Tibial nerve (tissue), 4 donors: ENCODE data around the gene FSTL4. TPM values are rescaled to one million over a fixed set of nuclear protein-coding genes. Genes with fewer than 3 reads are reported as not detected.

Experiments used
- DNase-seq, 2 donors: peaks; one replicate each; pipeline ENCODE4 v3.0.0-alpha.2; 2019; ENCODE audit warnings: low spot score in 2 of 2
- H3K27ac ChIP-seq, 4 donors: fragments of 200-600 bp; sonication (generic) in 3 of 4; one replicate each; pipeline ENCODE4 v1.5.1; 2017 to 2019; ENCODE audit warnings: mild to moderate bottlenecking in 1 of 4
- H3K27me3 ChIP-seq, 2 donors: fragments of 200-600 bp; sonication (generic) in 1 of 2; one replicate each; pipeline versions ENCODE4 v1.5.1 to v1.6.0; 2017 to 2019
- H3K36me3 ChIP-seq, 3 donors: fragments of 200-600 bp; sonication (generic); one replicate each; pipeline ENCODE4 v1.5.1; 2018 to 2019
- H3K4me1 ChIP-seq, 4 donors: fragments of 200-600 bp; sonication (generic) in 3 of 4; one replicate each; pipeline ENCODE4 v1.5.1; 2017 to 2019
- H3K4me3 ChIP-seq, 4 donors: fragments of 200-600 bp; sonication (generic) in 3 of 4; one replicate each; pipeline ENCODE4 v1.5.1; 2017 to 2019; ENCODE audit warnings: mild to moderate bottlenecking in 1 of 4, moderate library complexity in 1 of 4
- H3K9me3 ChIP-seq, 4 donors: fragments of 200-600 bp; sonication (generic) in 3 of 4; one replicate each; pipeline ENCODE4 v1.5.1; 2017 to 2019
- CTCF ChIP-seq, 5 experiments: fragments of 200-600 bp in 3 of 5; fragments of 450-650 bp in 2 of 5; sonication (generic) in 3 of 5; IDR thresholded peaks; one replicate each; pipeline ENCODE4 v1.5.1; 2016 to 2019; ENCODE audit warnings: antibody characterized with exemption in 5 of 5, mild to moderate bottlenecking in 3 of 5, moderate library complexity in 2 of 5
- EP300 ChIP-seq, 2 donors: sonication (generic); formaldehyde crosslinking; IDR thresholded peaks; one replicate each; pipeline ENCODE4 v1.6.1; 2017; ENCODE audit warnings: antibody characterized with exemption in 2 of 2, mild to moderate bottlenecking in 1 of 2
- POLR2A ChIP-seq, 2 donors: fragments of 450-650 bp; IDR thresholded peaks; one replicate each; pipeline ENCODE4 v1.6.1; 2017; ENCODE audit warnings: antibody characterized with exemption in 2 of 2, mild to moderate bottlenecking in 2 of 2, moderate library complexity in 2 of 2
- WGBS, 2 donors: methylation state at CpG; one replicate each; pipeline ENCODE4 v1.1.5; 2018; 5-methylcytosine and 5-hydroxymethylcytosine counted together
- total RNA-seq, 4 donors: library from RNA; depleted of rRNA; stranded (reverse); fragments of >200 nt; gene quantifications; one replicate each; pipeline ENCODE4 v1.1.0, GENCODE V29; 2016

FSTL4 gene
- total RNA-seq, 4 donors from 2014 or later, result 0.22 TPM; not detected in 3

DNA sequence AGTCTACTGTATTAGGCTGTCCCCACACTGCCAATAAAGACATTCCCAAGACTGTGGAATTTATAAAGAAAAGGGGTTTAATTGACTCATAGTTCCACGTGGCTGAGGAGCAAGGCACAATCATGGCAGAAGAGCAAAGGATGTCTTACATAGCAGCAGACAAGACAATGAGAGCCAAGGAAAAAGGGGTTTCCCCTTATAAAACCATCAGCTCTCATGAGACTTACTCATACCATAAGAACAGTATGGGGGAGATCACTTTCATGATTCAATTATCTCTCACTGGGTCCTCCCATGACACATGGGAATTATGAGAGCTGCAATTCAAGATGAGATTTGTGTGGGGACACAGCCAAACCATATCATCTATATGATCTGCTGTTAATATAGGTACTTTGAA, 14.8 kb upstream of the FSTL4 start:
- Histone ChIP-seq H3K36me3 (no peaks in the 10 kb centered on the region), H3K4me3 (no peak overlapping the region), H3K27ac (no peak overlapping the region), H3K9me3 (no peaks in the 10 kb centered on the region), H3K4me1 (no peaks in the 10 kb centered on the region), H3K27me3 (no peaks in the 10 kb centered on the region)
- WGBS, 2 donors, result 33 to 34% methylated on average over 1 of the region's 1 CpG
- no peak for DNase-seq
- TF ChIP-seq CTCF (IDR thresholded peaks at IDR 0.05) (no peak), EP300 (IDR thresholded peaks at IDR 0.05) (no peak), POLR2A (IDR thresholded peaks at IDR 0.05) (no peak)

GRCh38 chr5:133624316-133624715, 12.0 kb upstream of the FSTL4 start:
- no peak for TF ChIP-seq EP300 (IDR thresholded peaks at IDR 0.05)
- TF ChIP-seq CTCF (IDR thresholded peaks at IDR 0.05), result no peak
- no peak for TF ChIP-seq POLR2A (IDR thresholded peaks at IDR 0.05)
- Histone ChIP-seq H3K9me3 (no peaks in the 10 kb centered on the region), H3K27me3 (no peaks in the 10 kb centered on the region), H3K4me1 (no peaks in the 10 kb centered on the region), H3K4me3 (no peak overlapping the region), H3K36me3 (no peaks in the 10 kb centered on the region), H3K27ac (no peak overlapping the region)
- 60 to 71% methylated on average over 3 of the region's 3 CpGs for WGBS, 2 donors
- no peak for DNase-seq

- no peaks in the 10 kb centered on the region for H3K36me3 ChIP-seq
- H3K4me1 ChIP-seq, result no peaks in the 10 kb centered on the region
- H3K27me3 ChIP-seq, result peaks cover 0 to 20% of the 10 kb centered on the region in 2 donors
- H3K4me3 ChIP-seq, result no peak overlapping the region
- no peak overlapping the region for H3K27ac ChIP-seq
- WGBS, 2 donors, result 87 to 90% methylated on average over 1 of the region's 1 CpG
- TF ChIP-seq EP300 (IDR thresholded peaks at IDR 0.05) (no peak), POLR2A (IDR thresholded peaks at IDR 0.05) (no peak), CTCF (IDR thresholded peaks at IDR 0.05) (no peak)
- no peak for DNase-seq
- no peaks in the 10 kb centered on the region for H3K9me3 ChIP-seq
Observed at GRCh38 chr5:133618141-133618540, 5.8 kb upstream of the FSTL4 start.

- Histone ChIP-seq H3K9me3 (no peaks in the 10 kb centered on the region), H3K27me3 (peaks cover 0 to 62% of the 10 kb centered on the region in 2 donors), H3K27ac (no peak overlapping the region), H3K4me3 (no peak overlapping the region), H3K4me1 (peaks cover 0 to 23% (median 15%) of the 10 kb centered on the region in 4 donors), H3K36me3 (no peaks in the 10 kb centered on the region)
- DNase-seq, result no peak
- TF ChIP-seq CTCF (IDR thresholded peaks at IDR 0.05) (no peak), POLR2A (IDR thresholded peaks at IDR 0.05) (no peak), EP300 (IDR thresholded peaks at IDR 0.05) (no peak)
- WGBS, 2 donors, result 62 to 68% methylated on average over 2 of the region's 2 CpGs
Observed at GRCh38 chr5:133613743-133614142, 1.4 kb upstream of the FSTL4 start.

GRCh38 chr5:133613184-133613583, 843 bp upstream of the FSTL4 start:
- H3K27me3 ChIP-seq, result peaks cover 0 to 66% of the 10 kb centered on the region in 2 donors

More at GRCh38 chr5:133613184-133613583, 843 bp upstream of the FSTL4 start:
- no peaks in the 10 kb centered on the region for H3K9me3 ChIP-seq
- peaks cover 0 to 23% (median 15%) of the 10 kb centered on the region in 4 donors for H3K4me1 ChIP-seq
- H3K4me3 ChIP-seq, result no peak overlapping the region
- H3K36me3 ChIP-seq, result no peaks in the 10 kb centered on the region
- no peak for TF ChIP-seq POLR2A (IDR thresholded peaks at IDR 0.05)
- DNase-seq, result no peak
- no peak overlapping the region for H3K27ac ChIP-seq
- WGBS, 2 donors, result 70 to 74% methylated on average over 5 of the region's 5 CpGs
